Testis (tissue), 2 donors: ENCODE results near the gene ASTL.

Experiments
- CTCF ChIP-seq, 3 experiments: fragments of 450-650 bp in 2 of 3; fragments of 200-600 bp in 1 of 3; sonication (generic) in 1 of 3; IDR thresholded peaks; one replicate each; pipeline ENCODE4 v1.5.1; 2016 to 2019; ENCODE audit warnings: antibody characterized with exemption in 3 of 3, mild to moderate bottlenecking in 2 of 3, moderate library complexity in 1 of 3
- POLR2A ChIP-seq: fragments of 450-650 bp; IDR thresholded peaks from one replicate; pipeline ENCODE4 v1.6.1; 2017; ENCODE audit warnings: antibody characterized with exemption, mild to moderate bottlenecking, moderate library complexity

DNA sequence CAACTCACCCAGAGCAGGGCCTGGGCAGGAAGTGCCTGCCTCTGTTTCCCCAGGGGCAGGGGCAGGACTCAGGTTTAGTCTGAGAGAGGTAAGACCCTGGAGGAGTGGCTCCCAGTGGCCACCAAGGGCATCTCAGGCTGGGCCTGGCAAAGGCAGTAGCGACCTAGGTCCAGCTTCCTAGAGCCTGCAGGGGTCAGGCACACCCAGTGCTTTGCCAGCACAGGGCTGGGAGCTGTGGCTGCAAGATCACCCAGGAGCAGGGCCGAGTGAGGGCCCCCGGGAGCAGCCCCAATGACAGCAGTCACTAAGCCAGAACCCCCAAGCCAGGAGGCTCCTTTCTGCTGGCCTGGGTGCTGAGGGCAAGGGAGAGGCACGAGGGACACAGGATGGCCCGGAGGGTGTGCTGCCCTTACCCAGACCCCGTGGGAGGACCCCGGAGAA lies 15.7 kb upstream of the ASTL start:
- TF ChIP-seq POLR2A (no peak), CTCF (IDR thresholded peaks at IDR 0.05) (no peak)
